Smooth muscle cell (in vitro differentiated cells): ENCODE data around the gene PTPRJ. TPM values are rescaled to one million over a fixed set of nuclear protein-coding genes. Genes with fewer than 3 reads are reported as not detected.

Experiments used
- DNase-seq: peaks from one replicate; lab custom pipeline; 2025; ENCODE audit not compliant: unreplicated experiment; lab: John Stamatoyannopoulos, UW
- H2AFZ ChIP-seq: fragments of 200-600 bp; sonication (generic); 2 replicates; pipeline ENCODE4 v1.6.0; 2016; ENCODE audit warnings: antibody characterized with exemption, low read depth, mild to moderate bottlenecking
- H3F3A ChIP-seq: fragments of 200-600 bp; sonication (generic); 2 replicates; pipeline ENCODE4 v1.6.0; 2017; ENCODE audit warnings: antibody characterized with exemption, low read depth
- H3K27ac ChIP-seq: fragments of 200-600 bp; sonication (generic); 2 replicates; pipeline ENCODE4 v1.5.1; 2016; ENCODE audit warnings: low read depth, mild to moderate bottlenecking
- H3K27me3 ChIP-seq: fragments of 200-600 bp; sonication (generic); 2 replicates; pipeline ENCODE4 v1.6.1; 2016; ENCODE audit warnings: low read depth, mild to moderate bottlenecking
- H3K36me3 ChIP-seq: fragments of 200-600 bp; sonication (generic); 2 replicates; pipeline ENCODE4 v1.5.1; 2016; ENCODE audit warnings: low read depth
- H3K4me1 ChIP-seq: fragments of 200-600 bp; sonication (generic); 2 replicates; pipeline ENCODE4 v1.5.1; 2016; ENCODE audit warnings: low read depth
- H3K4me2 ChIP-seq: fragments of 200-600 bp; sonication (generic); 2 replicates; pipeline ENCODE4 v1.6.0; 2016; ENCODE audit warnings: mild to moderate bottlenecking
- H3K4me3 ChIP-seq: fragments of 200-600 bp; sonication (generic); 2 replicates; pipeline ENCODE4 v1.5.1; 2016; ENCODE audit warnings: mild to moderate bottlenecking
- H3K79me2 ChIP-seq: fragments of 200-600 bp; sonication (generic); 2 replicates; pipeline ENCODE4 v1.6.0; 2016; ENCODE audit warnings: low read depth, mild to moderate bottlenecking
- H3K9ac ChIP-seq: fragments of 200-600 bp; sonication (generic); 2 replicates; pipeline ENCODE4 v1.6.0; 2016; ENCODE audit warnings: low read depth
- H3K9me3 ChIP-seq: fragments of 200-600 bp; sonication (generic); replicated peaks from 2 replicates; pipeline ENCODE4 v1.5.1; 2016; ENCODE audit warnings: low read depth
- H4K20me1 ChIP-seq: fragments of 200-600 bp; sonication (generic); 2 replicates; pipeline ENCODE4 v1.6.0; 2016; ENCODE audit warnings: low read depth
- WGBS: methylation state at CpG from one replicate; pipeline ENCODE4 v1.1.7; 2016; ENCODE audit warnings: low lambda C conversion rate; 5-methylcytosine and 5-hydroxymethylcytosine counted together
- polyA plus RNA-seq: library from polyadenylated mRNA; unstranded; fragments of >200 nt; fragmentation: Nextera tagmentation; extraction: Ambion mirVana; gene quantifications from 2 replicates; pipeline ENCODE4 v1.2.1, GENCODE V29; 2016
- total RNA-seq: library from RNA; depleted of rRNA; stranded (reverse); fragments of >200 nt; gene quantifications from 2 replicates; pipeline ENCODE4 v1.2.3, GENCODE V29; 2014
- TF ChIP-seq, protein P1 (sequence below): fragments of 200-600 bp; sonication (generic); IDR thresholded peaks from 2 replicates; pipeline ENCODE4 v1.5.1; 2017; ENCODE audit warnings: borderline replicate concordance, mild to moderate bottlenecking, antibody characterized with exemption; ENCODE audit not compliant: insufficient read depth, poor library complexity, severe bottlenecking

PTPRJ gene
- total and polyA plus RNA-seq, 2 experiments from 2014 or later, result 1.5 to 6.3 TPM

DNA sequence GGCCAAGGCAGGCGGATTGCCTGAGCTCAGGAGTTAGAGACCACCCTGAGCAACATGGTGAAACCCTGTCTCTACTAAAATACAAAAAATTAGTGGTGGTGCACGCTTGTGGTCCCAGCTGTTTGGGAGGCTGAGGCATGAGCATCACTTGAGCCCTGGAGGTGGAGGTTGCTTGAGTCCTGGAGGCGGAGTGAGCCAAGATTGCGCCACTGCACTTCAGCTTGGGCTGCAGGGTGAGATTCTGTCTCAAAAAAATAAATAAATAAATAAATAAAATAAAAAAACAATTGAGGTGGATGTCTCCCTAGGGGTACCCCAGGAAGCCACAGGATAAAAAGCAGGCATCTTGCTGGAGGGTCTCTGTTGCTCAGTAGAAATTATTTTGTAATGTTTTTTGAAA lies 14.1 kb downstream of the PTPRJ start:
- Histone ChIP-seq H3K36me3 (no peaks in the 10 kb centered on the region), H2AFZ (no peak overlapping the region), H3K9ac (no peak overlapping the region), H3K79me2 (peaks cover 6% of the 10 kb centered on the region), H3K4me1 (peaks cover 8% of the 10 kb centered on the region), H3K4me2 (no peak overlapping the region), H3K9me3 (no peaks in the 10 kb centered on the region), H3K27me3 (no peaks in the 10 kb centered on the region), H4K20me1 (no peaks in the 10 kb centered on the region), H3F3A (no peaks in the 10 kb centered on the region), H3K27ac (no peak overlapping the region), H3K4me3 (no peak overlapping the region)
- TF ChIP-seq, protein P1, sequence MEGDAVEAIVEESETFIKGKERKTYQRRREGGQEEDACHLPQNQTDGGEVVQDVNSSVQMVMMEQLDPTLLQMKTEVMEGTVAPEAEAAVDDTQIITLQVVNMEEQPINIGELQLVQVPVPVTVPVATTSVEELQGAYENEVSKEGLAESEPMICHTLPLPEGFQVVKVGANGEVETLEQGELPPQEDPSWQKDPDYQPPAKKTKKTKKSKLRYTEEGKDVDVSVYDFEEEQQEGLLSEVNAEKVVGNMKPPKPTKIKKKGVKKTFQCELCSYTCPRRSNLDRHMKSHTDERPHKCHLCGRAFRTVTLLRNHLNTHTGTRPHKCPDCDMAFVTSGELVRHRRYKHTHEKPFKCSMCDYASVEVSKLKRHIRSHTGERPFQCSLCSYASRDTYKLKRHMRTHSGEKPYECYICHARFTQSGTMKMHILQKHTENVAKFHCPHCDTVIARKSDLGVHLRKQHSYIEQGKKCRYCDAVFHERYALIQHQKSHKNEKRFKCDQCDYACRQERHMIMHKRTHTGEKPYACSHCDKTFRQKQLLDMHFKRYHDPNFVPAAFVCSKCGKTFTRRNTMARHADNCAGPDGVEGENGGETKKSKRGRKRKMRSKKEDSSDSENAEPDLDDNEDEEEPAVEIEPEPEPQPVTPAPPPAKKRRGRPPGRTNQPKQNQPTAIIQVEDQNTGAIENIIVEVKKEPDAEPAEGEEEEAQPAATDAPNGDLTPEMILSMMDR, result no peak
- DNase-seq, result no peak
- 97% methylated on average over 4 of the region's 4 CpGs for WGBS

DNA sequence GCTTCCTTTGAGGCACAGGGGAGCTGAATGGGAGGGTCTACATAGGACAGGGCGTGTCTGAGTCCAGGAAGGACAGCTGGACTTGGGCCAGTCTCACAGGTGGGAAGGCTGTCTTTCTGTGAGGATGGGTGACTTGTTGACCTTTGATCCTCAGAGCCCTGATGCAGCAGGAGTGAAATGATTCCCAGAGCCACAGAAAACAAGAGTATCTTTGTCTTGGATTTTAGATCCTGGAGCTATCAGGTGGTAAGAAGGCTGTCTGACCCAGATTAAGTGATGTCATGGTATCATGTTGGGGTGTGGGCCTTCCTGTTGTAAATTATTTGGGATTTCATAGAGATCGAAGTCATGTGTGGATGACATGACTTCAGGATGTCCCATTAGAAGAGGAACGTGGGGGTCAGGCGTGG lies 15.0 kb downstream of the PTPRJ start:
- no peaks in the 10 kb centered on the region for H3K9me3 ChIP-seq
- H3K4me2 ChIP-seq, result no peak overlapping the region
- 97% methylated on average over 4 of the region's 4 CpGs for WGBS
- H4K20me1 ChIP-seq, result no peaks in the 10 kb centered on the region
- H3K36me3 ChIP-seq, result no peaks in the 10 kb centered on the region
- DNase-seq, result no peak
- H3K27me3 ChIP-seq, result no peaks in the 10 kb centered on the region
- no peak overlapping the region for H3K27ac ChIP-seq
- TF ChIP-seq, protein P1, result no peak
- peaks cover 8% of the 10 kb centered on the region for H3K4me1 ChIP-seq
- no peaks in the 10 kb centered on the region for H3K79me2 ChIP-seq
- no peak overlapping the region for H3K4me3 ChIP-seq
- no peaks in the 10 kb centered on the region for H3F3A ChIP-seq
- H3K9ac ChIP-seq, result no peak overlapping the region
- no peak overlapping the region for H2AFZ ChIP-seq

DNA sequence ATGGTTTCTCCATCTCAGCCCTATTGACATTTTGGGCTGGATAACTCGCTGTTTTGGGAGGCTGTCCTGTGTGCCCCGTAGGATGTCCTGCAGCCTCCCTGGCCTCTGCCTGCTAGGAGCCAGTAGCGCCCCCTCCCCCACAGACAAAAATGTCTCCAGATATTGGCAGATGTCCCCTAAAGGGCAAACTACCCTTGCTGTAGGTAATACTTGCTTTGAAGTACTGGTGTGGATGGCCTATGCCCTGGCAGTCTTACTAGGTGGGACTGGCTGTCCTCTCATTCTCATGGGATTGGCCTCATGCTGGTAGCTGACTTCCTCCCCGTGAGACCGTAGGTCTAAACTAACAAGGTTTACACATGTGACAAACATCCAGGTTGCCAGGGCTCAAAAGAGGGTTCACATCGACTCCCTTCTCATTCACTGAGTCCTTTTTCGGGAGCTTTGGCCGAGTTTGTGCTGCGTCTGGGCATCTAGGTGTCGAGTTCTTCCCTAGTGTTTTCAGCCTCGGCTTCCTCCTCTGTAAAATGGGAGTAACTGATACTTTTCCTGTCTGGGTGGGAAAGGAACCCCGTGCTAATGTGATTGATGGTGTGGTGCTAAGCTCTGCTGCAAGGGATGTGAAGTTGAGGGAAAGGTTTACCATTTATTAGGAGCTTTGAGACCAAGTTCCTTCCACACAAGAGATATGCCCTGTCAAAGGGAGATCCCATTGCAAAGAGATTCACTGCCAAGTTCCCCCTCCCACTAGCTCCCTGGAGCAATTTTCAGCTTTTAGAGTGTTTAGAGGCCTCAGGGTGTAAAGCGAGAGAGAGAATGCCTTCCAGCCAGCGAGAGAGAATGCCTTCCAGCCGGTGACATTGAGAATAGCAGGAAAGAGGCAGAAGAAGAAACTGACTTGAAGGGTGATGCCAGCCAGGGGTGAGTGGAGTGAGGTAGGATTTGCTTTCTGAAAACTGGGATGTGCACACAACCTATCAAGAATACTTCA lies 17.0 kb downstream of the PTPRJ start:
- H3K27ac ChIP-seq, result no peak overlapping the region
- no peak overlapping the region for H3K9ac ChIP-seq
- H3K27me3 ChIP-seq, result no peaks in the 10 kb centered on the region
- no peak overlapping the region for H3K4me2 ChIP-seq
- H3K79me2 ChIP-seq, result no peaks in the 10 kb centered on the region
- H4K20me1 ChIP-seq, result no peaks in the 10 kb centered on the region
- no peak overlapping the region for H2AFZ ChIP-seq
- TF ChIP-seq, protein P1, result no peak
- no peaks in the 10 kb centered on the region for H3K4me1 ChIP-seq
- no peaks in the 10 kb centered on the region for H3K36me3 ChIP-seq
- H3F3A ChIP-seq, result no peaks in the 10 kb centered on the region
- WGBS, result 85% methylated on average over 15 of the region's 15 CpGs
- H3K4me3 ChIP-seq, result no peak overlapping the region
- DNase-seq, result no peak
- no peaks in the 10 kb centered on the region for H3K9me3 ChIP-seq
